ENCODE measurements around the gene DNM1L.

Gene DNM1L

GRCh38 chr12:32679091-32679919 lies at the start of gene DNM1L:
Gene DNM1L (plus strand): TSS chr12:32679301. CDS start chr12:32679364, 63 bp downstream.
- peak; percentile 81 for DNase-seq (ENCODE audit: low read depth)

- DNase-seq (ENCODE audit: low read depth): no peak
Observed at GRCh38 chr12:32641287-32641901, 37.7 kb upstream of the DNM1L start.

GRCh38 chr12:32644431-32644830 lies 34.7 kb upstream of the DNM1L start:
- no peak for DNase-seq (ENCODE audit: low read depth)

GRCh38 chr12:32647275-32647674 lies 31.8 kb upstream of the DNM1L start:
- no peak for DNase-seq (ENCODE audit: low read depth)

GRCh38 chr12:32650508-32650907 lies 28.6 kb upstream of the DNM1L start:
- DNase-seq (ENCODE audit: low read depth): no peak

GRCh38 chr12:32651151-32651955 lies 27.7 kb upstream of the DNM1L start:
- DNase-seq (ENCODE audit: low read depth): no peak

GRCh38 chr12:32651956-32652210 lies 27.2 kb upstream of the DNM1L start:
- DNase-seq (ENCODE audit: low read depth): no peak

GRCh38 chr12:32659908-32660440 lies 19.1 kb upstream of the DNM1L start:
- no peak for DNase-seq (ENCODE audit: low read depth)

GRCh38 chr12:32661706-32662105 lies 17.4 kb upstream of the DNM1L start:
- no peak for DNase-seq (ENCODE audit: low read depth)

- no peak for DNase-seq (ENCODE audit: low read depth)
Observed at GRCh38 chr12:32662665-32663064, 16.4 kb upstream of the DNM1L start.

GRCh38 chr12:32666018-32666417 lies 13.1 kb upstream of the DNM1L start:
- no peak for DNase-seq (ENCODE audit: low read depth)

- DNase-seq (ENCODE audit: low read depth): no peak
Observed at GRCh38 chr12:32669584-32669983, 9.5 kb upstream of the DNM1L start.

- DNase-seq (ENCODE audit: low read depth): no peak
Observed at GRCh38 chr12:32671930-32672780, 6.9 kb upstream of the DNM1L start.

- no peak for DNase-seq (ENCODE audit: low read depth)
Observed at GRCh38 chr12:32679920-32680237, 778 bp downstream of the DNM1L start.

- no peak for DNase-seq (ENCODE audit: low read depth)
Observed at GRCh38 chr12:32680787-32681186, 1.7 kb downstream of the DNM1L start.

- no peak for DNase-seq (ENCODE audit: low read depth)
Observed at GRCh38 chr12:32681272-32681671, 2.2 kb downstream of the DNM1L start.

GRCh38 chr12:32686340-32686739 lies 7.2 kb downstream of the DNM1L start:
- DNase-seq (ENCODE audit: low read depth): no peak

GRCh38 chr12:32688786-32689185 lies 9.7 kb downstream of the DNM1L start:
- no peak for DNase-seq (ENCODE audit: low read depth)

- DNase-seq (ENCODE audit: low read depth): no peak
Observed at GRCh38 chr12:32690927-32691326, 11.8 kb downstream of the DNM1L start.

- DNase-seq (ENCODE audit: low read depth): no peak
Observed at GRCh38 chr12:32692358-32692757, 13.3 kb downstream of the DNM1L start.

- no peak for DNase-seq (ENCODE audit: low read depth)
Observed at GRCh38 chr12:32693036-32693435, 13.9 kb downstream of the DNM1L start.

GRCh38 chr12:32695787-32696186 lies 16.7 kb downstream of the DNM1L start:
- no peak for DNase-seq (ENCODE audit: low read depth)

All from stimulated activated CD8-positive, alpha-beta memory T cell treated with anti-CD3 and anti-CD28 coated beads, Interleukin-15, amount 100 ng/mL, for 1 hour (primary cell).